ENCODE data around the gene ACOXL.
"Not testable (repeated sequence)": the region's sequence is repeated elsewhere in the genome, so short reads cannot be mapped to it uniquely, and the experiment has no call there.

ACOXL gene

GRCh38 chr2:111046670-111047069 lies 314.3 kb downstream of the ACOXL start:
- DNase-seq = no peak

GRCh38 chr2:111048856-111049768 lies 316.7 kb downstream of the ACOXL start:
- DNase-seq = no peak

- DNase-seq = peak; percentile 23
Observed at GRCh38 chr2:111049792-111050640, 317.6 kb downstream of the ACOXL start.

- no peak for DNase-seq
Observed at GRCh38 chr2:111050701-111051376, 318.5 kb downstream of the ACOXL start.

- DNase-seq = no peak
Observed at GRCh38 chr2:111052621-111053020, 320.2 kb downstream of the ACOXL start.

- no peak for DNase-seq
Observed at GRCh38 chr2:111053266-111053665, 320.9 kb downstream of the ACOXL start.

- no peak for DNase-seq
Observed at GRCh38 chr2:111053825-111054515, 321.6 kb downstream of the ACOXL start.

GRCh38 chr2:111054791-111055691 lies 322.7 kb downstream of the ACOXL start:
- DNase-seq = no peak

- no peak for DNase-seq
Observed at GRCh38 chr2:111055735-111056134, 323.4 kb downstream of the ACOXL start.

GRCh38 chr2:111057045-111057444 lies 324.7 kb downstream of the ACOXL start:
- no peak for DNase-seq

- DNase-seq = no peak
Observed at GRCh38 chr2:111057721-111058120, 325.3 kb downstream of the ACOXL start.

- no peak for DNase-seq
Observed at GRCh38 chr2:111058264-111058663, 325.9 kb downstream of the ACOXL start.

GRCh38 chr2:111061191-111061590 lies 328.8 kb downstream of the ACOXL start:
- no peak for DNase-seq

- DNase-seq = no peak
Observed at GRCh38 chr2:111062417-111062816, 330.0 kb downstream of the ACOXL start.

GRCh38 chr2:111066062-111066593 lies 333.8 kb downstream of the ACOXL start:
- no peak for DNase-seq

- DNase-seq = no peak
Observed at GRCh38 chr2:111068435-111069058, 336.2 kb downstream of the ACOXL start.

- no peak for DNase-seq
Observed at GRCh38 chr2:111069722-111070121, 337.3 kb downstream of the ACOXL start.

GRCh38 chr2:111071600-111072171 lies 339.3 kb downstream of the ACOXL start:
- DNase-seq = no peak

GRCh38 chr2:111072220-111072871 lies 340.0 kb downstream of the ACOXL start:
- no peak for DNase-seq

GRCh38 chr2:111082659-111083058 lies 350.3 kb downstream of the ACOXL start:
- DNase-seq = not testable (repeated sequence)
